ENCODE data around the gene RAET1L. TPM values are rescaled to one million over a fixed set of nuclear protein-coding genes. Genes with fewer than 3 reads are reported as not detected.

Gene RAET1L
- total and polyA plus RNA-seq, 2 donors (not counting 1 experiment from before 2014, with no cell fraction given) = not detected

DNA sequence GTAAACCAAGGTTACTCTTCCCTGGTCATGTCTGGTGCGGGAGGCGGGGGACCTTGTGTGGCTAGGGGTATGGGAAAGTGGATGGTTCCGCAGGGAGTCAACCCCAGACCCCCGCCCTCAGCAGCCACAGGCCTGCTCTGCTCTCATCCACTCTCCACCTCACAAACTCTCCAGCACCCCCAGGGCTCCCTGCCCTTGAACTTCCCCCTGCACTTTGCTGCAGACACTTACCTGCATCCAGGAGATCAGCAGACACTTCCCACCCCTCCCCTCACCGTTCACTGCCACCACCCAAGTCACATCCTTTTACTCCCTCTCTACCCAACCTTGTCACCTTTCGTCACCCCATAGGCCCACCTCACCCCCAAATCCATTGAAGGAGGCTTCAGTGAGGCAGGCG lies 3.9 kb upstream of the RAET1L start:
- no peak overlapping the region for H3K27ac Mint-ChIP-seq

DNA sequence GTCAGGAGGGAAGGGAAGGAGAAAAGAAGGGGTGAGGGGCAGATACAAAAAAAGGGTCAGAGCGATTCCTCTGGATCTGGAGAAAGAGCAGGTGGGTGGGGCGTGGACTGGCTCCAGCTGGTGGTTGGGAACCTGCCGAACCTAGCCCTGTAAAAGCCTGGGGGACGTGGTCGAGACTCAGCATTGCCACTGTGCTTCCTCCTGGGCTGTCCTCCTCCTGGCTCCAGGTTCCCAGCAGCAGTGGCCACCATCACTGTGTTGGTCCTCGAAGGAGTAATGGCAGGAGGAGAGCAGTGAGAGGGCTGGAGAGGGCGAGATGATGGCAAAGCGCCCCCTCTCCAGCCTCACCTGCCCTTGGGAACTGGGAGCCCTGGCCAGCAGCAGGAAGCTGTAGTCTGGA lies 3.5 kb upstream of the RAET1L start:
- peaks cover 0 to 52% (median 31%) of the 10 kb centered on the region in 4 experiments for H3K27me3 ChIP-seq (replicated peaks in 1 of 4; ENCODE audit: control extremely low read depth in 1 of 4, control insufficient read depth in 3 of 4, insufficient read depth in 4 of 4, low read length in 3 of 4)
- 84% methylated on average over 8 of the region's 8 CpGs for WGBS (ENCODE audit: insufficient coverage)
- POLR2A ChIA-PET = no interaction called here
- H2AFZ ChIP-seq (ENCODE audit: insufficient read depth, low read depth, low read length, poor library complexity, severe bottlenecking) = no peak overlapping the region
- H3K4me1 ChIP-seq (ENCODE audit: control insufficient read depth in 2 of 2, insufficient read depth in 2 of 2, low read length in 2 of 2) = peaks cover 32 to 35% of the 10 kb centered on the region in 2 donors
- CTCF ChIA-PET = interaction anchor here (0.6 to 0.9 kb wide), 2 partner anchors 10 to 67 kb away, joined by 3 read pairs; no protein-coding TSS in a partner anchor
- no peaks in the 10 kb centered on the region for H3K9me3 Mint-ChIP-seq (ENCODE audit: insufficient read depth)
- H3K79me2 ChIP-seq (ENCODE audit: control insufficient read depth, insufficient read depth, low read length) = no peaks in the 10 kb centered on the region
- H3K4me1 Mint-ChIP-seq = peaks cover 37% of the 10 kb centered on the region
- no peak overlapping the region for H3K27ac ChIP-seq (ENCODE audit: low read length in 2 of 2)
- no peak overlapping the region for H3K4me3 ChIP-seq (ENCODE audit: control extremely low read depth in 1 of 5, extremely low read depth in 1 of 5, insufficient read depth in 1 of 5, low read depth in 2 of 5, low read length in 4 of 5)
- H4K20me1 ChIP-seq (ENCODE audit: control insufficient read depth, insufficient read depth, low read length, poor library complexity, severe bottlenecking) = no peaks in the 10 kb centered on the region
- H3K36me3 ChIP-seq (replicated peaks in 1 of 2; ENCODE audit: control extremely low read depth in 1 of 2, control insufficient read depth in 1 of 2, extremely low read depth in 1 of 2, insufficient read depth in 2 of 2, low read length in 1 of 2) = no peaks in the 10 kb centered on the region
- intact Hi-C loops (cut with micrococcal nuclease) = no loop called here
- no peak overlapping the region for H3K4me3 Mint-ChIP-seq
- no peak overlapping the region for H3K9ac ChIP-seq (ENCODE audit: low read length)
- ATAC-seq (ENCODE audit: low read depth) (no peak), DNase-seq (no peak)
- H3K27me3 Mint-ChIP-seq = peaks cover 38% of the 10 kb centered on the region
- no peak overlapping the region for H3K27ac Mint-ChIP-seq
- peaks cover 0 to 11% (median 0%) of the 10 kb centered on the region in 3 donors for H3K9me3 ChIP-seq (ENCODE audit: control extremely low read depth in 1 of 3, control insufficient read depth in 2 of 3, insufficient read depth in 1 of 3, low read length in 2 of 3)
- no peak for TF ChIP-seq EZH2 (IDR thresholded peaks at IDR 0.05; ENCODE audit: borderline replicate concordance, insufficient read depth, low read depth, low read length, poor library complexity, severe bottlenecking)
- TF ChIP-seq, protein P1, sequence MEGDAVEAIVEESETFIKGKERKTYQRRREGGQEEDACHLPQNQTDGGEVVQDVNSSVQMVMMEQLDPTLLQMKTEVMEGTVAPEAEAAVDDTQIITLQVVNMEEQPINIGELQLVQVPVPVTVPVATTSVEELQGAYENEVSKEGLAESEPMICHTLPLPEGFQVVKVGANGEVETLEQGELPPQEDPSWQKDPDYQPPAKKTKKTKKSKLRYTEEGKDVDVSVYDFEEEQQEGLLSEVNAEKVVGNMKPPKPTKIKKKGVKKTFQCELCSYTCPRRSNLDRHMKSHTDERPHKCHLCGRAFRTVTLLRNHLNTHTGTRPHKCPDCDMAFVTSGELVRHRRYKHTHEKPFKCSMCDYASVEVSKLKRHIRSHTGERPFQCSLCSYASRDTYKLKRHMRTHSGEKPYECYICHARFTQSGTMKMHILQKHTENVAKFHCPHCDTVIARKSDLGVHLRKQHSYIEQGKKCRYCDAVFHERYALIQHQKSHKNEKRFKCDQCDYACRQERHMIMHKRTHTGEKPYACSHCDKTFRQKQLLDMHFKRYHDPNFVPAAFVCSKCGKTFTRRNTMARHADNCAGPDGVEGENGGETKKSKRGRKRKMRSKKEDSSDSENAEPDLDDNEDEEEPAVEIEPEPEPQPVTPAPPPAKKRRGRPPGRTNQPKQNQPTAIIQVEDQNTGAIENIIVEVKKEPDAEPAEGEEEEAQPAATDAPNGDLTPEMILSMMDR (IDR thresholded peaks at IDR 0.05) = no peak
- peak overlapping the region; percentile 12 for H3K4me2 ChIP-seq (replicated peaks; ENCODE audit: low read depth, low read length, poor library complexity, severe bottlenecking)

More for the DNA sequence above, 3.9 kb upstream of the RAET1L start:
- Histone ChIP-seq H3K79me2 (ENCODE audit: control insufficient read depth, insufficient read depth, low read length) (no peaks in the 10 kb centered on the region), H4K20me1 (ENCODE audit: control insufficient read depth, insufficient read depth, low read length, poor library complexity, severe bottlenecking) (no peaks in the 10 kb centered on the region), H3K4me2 (replicated peaks; ENCODE audit: low read depth, low read length, poor library complexity, severe bottlenecking) (peak overlapping the region; percentile 12), H3K9me3 (ENCODE audit: control extremely low read depth in 1 of 3, control insufficient read depth in 2 of 3, insufficient read depth in 1 of 3, low read length in 2 of 3) (peaks cover 0 to 11% (median 0%) of the 10 kb centered on the region in 3 donors), H3K9ac (ENCODE audit: low read length) (no peak overlapping the region), H3K27ac (ENCODE audit: low read length in 2 of 2) (no peak overlapping the region), H3K4me1 (ENCODE audit: control insufficient read depth in 2 of 2, insufficient read depth in 2 of 2, low read length in 2 of 2) (peaks cover 32 to 35% of the 10 kb centered on the region in 2 donors), H2AFZ (ENCODE audit: insufficient read depth, low read depth, low read length, poor library complexity, severe bottlenecking) (no peak overlapping the region), H3K36me3 (replicated peaks in 1 of 2; ENCODE audit: control extremely low read depth in 1 of 2, control insufficient read depth in 1 of 2, extremely low read depth in 1 of 2, insufficient read depth in 2 of 2, low read length in 1 of 2) (no peaks in the 10 kb centered on the region), H3K4me3 (ENCODE audit: control extremely low read depth in 1 of 5, extremely low read depth in 1 of 5, insufficient read depth in 1 of 5, low read depth in 2 of 5, low read length in 4 of 5) (no peak overlapping the region), H3K27me3 (replicated peaks in 1 of 4; ENCODE audit: control extremely low read depth in 1 of 4, control insufficient read depth in 3 of 4, insufficient read depth in 4 of 4, low read length in 3 of 4) (peaks cover 0 to 47% (median 29%) of the 10 kb centered on the region in 4 experiments)
- intact Hi-C loops (cut with micrococcal nuclease) = no loop called here
- DNase-seq (no peak), ATAC-seq (ENCODE audit: low read depth) (no peak)
- Mint-ChIP-seq H3K9me3 (ENCODE audit: insufficient read depth) (no peaks in the 10 kb centered on the region), H3K4me1 (peaks cover 37% of the 10 kb centered on the region), H3K4me3 (no peak overlapping the region), H3K27me3 (peaks cover 38% of the 10 kb centered on the region)
- WGBS (ENCODE audit: insufficient coverage) = no CpG with 5 or more reads among the region's 7 CpGs
- TF ChIP-seq, protein P1 (IDR thresholded peaks at IDR 0.05) = no peak
- TF ChIP-seq EZH2 (IDR thresholded peaks at IDR 0.05; ENCODE audit: borderline replicate concordance, insufficient read depth, low read depth, low read length, poor library complexity, severe bottlenecking) = no peak
- ChIA-PET CTCF (no interaction called here), POLR2A (no interaction called here)

Data from B cell (primary cell).